IPS-18a (cell line): Measurements from ENCODE around the gene GPRC5C.

Experiments
- H3K27ac ChIP-seq: one replicate; pipeline ENCODE4 v1.5.1; 2013; ENCODE audit warnings: low read length
- H3K27me3 ChIP-seq: one replicate; pipeline ENCODE4 v1.6.1; 2013; ENCODE audit warnings: mild to moderate bottlenecking, low read length; ENCODE audit not compliant: control insufficient read depth, insufficient read depth
- H3K36me3 ChIP-seq: one replicate; pipeline ENCODE4 v1.6.1; 2013; ENCODE audit warnings: low read depth, low read length; ENCODE audit not compliant: control insufficient read depth
- H3K4me1 ChIP-seq: one replicate; pipeline ENCODE4 v1.6.1; 2013; ENCODE audit warnings: low read depth, low read length; ENCODE audit not compliant: control insufficient read depth
- H3K4me3 ChIP-seq: one replicate; pipeline ENCODE4 v1.5.1; 2013; ENCODE audit warnings: low read length
- H3K9ac ChIP-seq: one replicate; pipeline ENCODE4 v1.6.1; 2013; ENCODE audit warnings: mild to moderate bottlenecking, low read length, moderate library complexity
- H3K9me3 ChIP-seq: one replicate; pipeline ENCODE4 v1.6.1; 2013; ENCODE audit warnings: low read depth, low read length; ENCODE audit not compliant: control insufficient read depth

GPRC5C gene

DNA sequence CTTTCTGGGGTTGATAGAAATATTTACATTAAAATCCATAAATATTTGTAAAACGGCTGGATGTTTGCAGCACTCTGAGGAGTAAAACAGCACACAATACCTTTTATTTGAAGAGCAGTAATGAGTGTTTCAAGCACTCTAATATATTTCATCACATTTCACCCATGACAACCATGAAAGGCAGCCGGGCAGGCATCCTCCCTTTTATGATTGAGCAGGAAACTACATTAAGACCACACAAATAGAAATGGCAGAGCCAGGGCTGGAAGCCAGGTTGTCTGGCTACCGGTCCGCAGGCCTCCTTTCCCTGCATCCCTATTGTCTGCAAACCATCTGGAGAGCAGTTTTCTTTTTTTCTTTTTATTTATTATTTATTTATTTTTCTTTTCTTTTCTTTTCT is 23.1 kb upstream of the GPRC5C start:
- no peaks in the 10 kb centered on the region for H3K9me3 ChIP-seq
- no peak overlapping the region for H3K27ac ChIP-seq

DNA sequence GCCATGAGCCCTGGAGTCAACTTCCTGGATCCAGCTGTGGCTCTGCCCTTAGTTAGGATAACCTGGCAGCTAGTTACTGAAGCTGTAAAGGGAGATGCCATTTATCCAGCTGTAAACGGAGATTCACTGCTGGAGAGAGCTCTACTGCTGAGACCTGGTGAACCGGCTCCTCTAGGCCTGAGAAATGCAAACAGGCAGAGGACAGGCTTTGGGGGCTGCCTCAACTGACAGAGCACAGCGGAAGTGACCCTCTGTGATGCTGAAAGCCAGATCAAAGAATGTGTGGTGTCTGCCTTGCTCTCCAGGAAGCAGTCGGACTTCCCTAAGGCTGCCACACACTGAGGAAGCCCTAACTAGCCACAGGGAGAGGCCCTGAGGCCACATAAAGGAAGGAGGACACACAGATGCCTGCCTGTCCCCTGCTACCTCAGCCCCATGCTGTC is 21.9 kb upstream of the GPRC5C start:
- Histone ChIP-seq H3K27ac (no peak overlapping the region), H3K4me3 (no peak overlapping the region), H3K4me1 (no peaks in the 10 kb centered on the region)

More for the DNA sequence above, 23.1 kb upstream of the GPRC5C start:
- Histone ChIP-seq H3K27me3 (no peaks in the 10 kb centered on the region), H3K9ac (no peak overlapping the region), H3K4me3 (no peak overlapping the region), H3K4me1 (peaks cover 11% of the 10 kb centered on the region), H3K36me3 (no peaks in the 10 kb centered on the region)

DNA sequence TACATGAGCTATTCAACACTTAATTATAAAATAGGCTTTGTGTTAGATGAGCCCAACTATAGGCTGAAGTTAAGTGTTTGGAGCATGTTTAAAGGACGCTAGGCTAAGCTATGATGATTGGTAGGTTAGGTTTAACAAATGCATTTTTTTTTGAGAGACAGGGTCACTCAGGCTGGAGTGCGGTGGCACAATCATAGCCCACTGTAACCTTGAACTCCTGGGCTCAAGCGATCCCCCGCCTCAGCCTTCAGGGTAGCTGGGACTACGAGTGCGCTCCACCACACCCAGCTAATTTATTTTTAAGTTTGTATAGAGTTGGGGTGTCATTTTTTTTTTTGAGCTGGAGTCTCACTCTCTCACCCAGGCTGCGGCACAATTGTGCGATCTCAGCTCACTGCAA is 19.3 kb upstream of the GPRC5C start:
- no peaks in the 10 kb centered on the region for H3K9me3 ChIP-seq
- H3K4me3 ChIP-seq, result no peak overlapping the region
- no peaks in the 10 kb centered on the region for H3K36me3 ChIP-seq
- H3K9ac ChIP-seq, result no peak overlapping the region
- H3K27ac ChIP-seq, result no peak overlapping the region
- no peaks in the 10 kb centered on the region for H3K4me1 ChIP-seq
- no peaks in the 10 kb centered on the region for H3K27me3 ChIP-seq

More for the DNA sequence above, 21.9 kb upstream of the GPRC5C start:
- no peaks in the 10 kb centered on the region for H3K9me3 ChIP-seq
- no peaks in the 10 kb centered on the region for H3K36me3 ChIP-seq
- H3K27me3 ChIP-seq, result no peaks in the 10 kb centered on the region
- no peak overlapping the region for H3K9ac ChIP-seq

DNA sequence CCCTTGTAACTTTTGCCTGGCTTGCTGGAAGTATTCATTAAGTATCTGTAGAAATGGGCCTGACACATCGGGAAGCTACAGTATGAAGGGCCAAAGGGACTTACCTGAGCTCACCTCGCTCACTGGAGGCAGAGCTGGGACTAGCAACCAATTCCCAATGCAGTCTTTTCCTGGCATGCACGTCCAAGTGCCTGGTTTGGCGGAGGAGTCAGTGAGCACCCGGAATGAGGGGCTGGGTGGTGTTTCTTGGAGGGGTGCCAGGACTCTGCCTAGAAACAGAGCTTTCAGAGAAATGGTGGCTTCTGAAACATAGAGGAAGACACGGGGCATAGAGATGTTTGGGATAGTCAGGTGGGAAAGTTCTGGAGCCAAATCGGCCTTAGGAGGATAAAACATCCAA is 18.4 kb upstream of the GPRC5C start:
- Histone ChIP-seq H3K9ac (no peak overlapping the region), H3K9me3 (no peaks in the 10 kb centered on the region), H3K27ac (no peak overlapping the region), H3K36me3 (no peaks in the 10 kb centered on the region), H3K4me3 (no peak overlapping the region), H3K4me1 (no peaks in the 10 kb centered on the region), H3K27me3 (no peaks in the 10 kb centered on the region)

DNA sequence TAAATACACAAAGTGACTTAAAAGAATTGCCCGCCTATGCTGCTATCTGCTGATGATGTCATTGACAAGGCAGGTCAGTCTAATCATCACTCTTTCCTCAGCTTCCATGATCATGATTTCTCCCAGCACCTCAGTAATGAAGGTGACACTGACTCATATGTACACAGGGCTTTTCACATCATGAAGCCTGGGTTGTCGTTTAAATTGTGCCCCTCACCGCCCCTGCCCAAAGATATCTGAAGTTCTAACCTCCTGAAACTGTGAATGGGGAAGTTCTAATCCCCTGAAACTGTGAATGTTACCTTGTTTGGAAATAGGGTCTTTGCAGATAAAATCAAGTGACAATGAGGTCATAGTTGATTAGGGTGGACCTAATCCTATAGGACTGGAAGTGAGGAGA is 17.4 kb upstream of the GPRC5C start:
- Histone ChIP-seq H3K9ac (no peak overlapping the region), H3K27ac (no peak overlapping the region), H3K4me3 (no peak overlapping the region), H3K4me1 (no peaks in the 10 kb centered on the region), H3K36me3 (no peaks in the 10 kb centered on the region), H3K27me3 (no peaks in the 10 kb centered on the region), H3K9me3 (no peaks in the 10 kb centered on the region)

DNA sequence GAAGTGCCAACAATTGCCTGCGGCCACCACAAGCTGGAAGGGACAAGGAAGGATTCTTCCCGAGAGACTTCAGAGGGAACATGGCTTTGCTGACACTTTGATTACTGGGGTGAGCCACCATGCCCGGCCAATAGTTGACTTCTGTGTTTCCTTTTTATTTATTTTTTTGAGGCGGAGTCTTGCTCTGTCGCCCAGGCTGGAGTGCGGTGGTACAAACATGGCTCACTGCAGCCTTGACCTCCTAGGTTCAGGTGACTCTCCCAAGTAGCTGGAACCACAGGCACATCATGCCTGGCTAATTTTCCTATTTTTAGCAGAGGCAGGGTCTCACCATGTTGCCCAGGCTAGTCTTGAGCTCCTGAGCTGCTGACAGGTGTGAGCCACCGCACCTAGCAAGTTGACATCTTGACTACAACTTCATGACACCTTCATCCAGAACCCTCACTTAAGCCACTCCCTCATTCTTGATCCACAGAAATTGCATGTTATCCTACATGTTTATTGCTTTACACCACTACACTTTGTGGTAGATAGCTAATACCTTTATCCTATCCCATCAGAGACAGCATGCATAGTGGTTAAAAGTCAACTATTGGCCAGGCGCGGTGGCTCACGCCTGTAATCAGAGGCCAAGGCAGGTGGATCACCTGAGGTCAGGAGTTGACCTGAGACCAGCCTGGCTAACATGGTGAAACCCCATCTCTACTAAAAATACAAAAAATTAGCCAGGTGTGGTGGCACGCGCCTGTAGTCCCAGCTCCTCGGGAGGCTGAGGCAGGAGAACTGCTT is 16.1 kb upstream of the GPRC5C start:
- Histone ChIP-seq H3K27me3 (no peaks in the 10 kb centered on the region), H3K9ac (no peak overlapping the region), H3K4me1 (no peaks in the 10 kb centered on the region), H3K9me3 (no peaks in the 10 kb centered on the region), H3K4me3 (no peak overlapping the region), H3K36me3 (no peaks in the 10 kb centered on the region), H3K27ac (no peak overlapping the region)

DNA sequence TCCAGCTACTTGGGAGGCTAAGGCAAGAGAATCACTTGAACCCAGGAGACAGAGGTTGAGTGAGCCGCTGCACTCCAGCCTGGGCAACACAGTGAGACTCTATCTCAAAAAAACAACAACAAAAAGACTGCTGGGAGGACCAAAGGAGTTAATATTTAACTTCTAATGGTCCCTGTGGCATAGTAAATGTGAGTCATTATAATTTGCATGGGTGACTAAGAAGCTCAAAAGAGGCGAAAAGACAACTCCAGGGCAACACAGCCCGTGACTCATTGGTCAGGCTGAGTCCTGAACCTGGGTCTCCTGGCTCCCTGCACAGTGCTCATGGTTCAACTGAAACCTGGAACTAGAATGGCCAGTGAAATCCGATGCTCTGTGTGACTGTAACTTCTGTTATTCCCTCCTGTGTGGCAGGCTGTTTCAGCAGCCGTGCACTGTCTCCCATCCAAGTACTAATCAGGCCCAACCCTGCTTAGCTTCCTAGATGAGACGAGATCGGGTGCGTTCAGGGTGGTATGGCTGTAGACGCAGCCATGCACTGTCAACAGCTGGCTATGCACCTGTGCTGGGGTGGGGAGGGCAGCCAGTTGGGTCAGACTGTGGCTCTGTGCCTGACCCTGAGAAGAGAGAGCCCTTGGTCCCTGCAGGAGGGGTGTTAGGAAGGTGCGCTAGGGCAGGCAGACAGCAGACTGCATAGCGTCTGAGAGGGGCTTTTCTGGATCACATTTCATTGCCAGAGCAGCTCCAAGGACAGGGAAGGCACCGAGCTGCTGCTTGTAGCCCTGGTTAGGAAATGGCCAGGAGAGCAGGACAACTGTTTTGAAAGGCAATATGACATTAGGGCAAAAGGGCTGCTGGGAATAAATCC is 14.5 kb upstream of the GPRC5C start:
- Histone ChIP-seq H3K9me3 (no peaks in the 10 kb centered on the region), H3K4me3 (no peak overlapping the region), H3K27me3 (no peaks in the 10 kb centered on the region), H3K4me1 (no peaks in the 10 kb centered on the region), H3K36me3 (no peaks in the 10 kb centered on the region), H3K9ac (no peak overlapping the region), H3K27ac (no peak overlapping the region)

DNA sequence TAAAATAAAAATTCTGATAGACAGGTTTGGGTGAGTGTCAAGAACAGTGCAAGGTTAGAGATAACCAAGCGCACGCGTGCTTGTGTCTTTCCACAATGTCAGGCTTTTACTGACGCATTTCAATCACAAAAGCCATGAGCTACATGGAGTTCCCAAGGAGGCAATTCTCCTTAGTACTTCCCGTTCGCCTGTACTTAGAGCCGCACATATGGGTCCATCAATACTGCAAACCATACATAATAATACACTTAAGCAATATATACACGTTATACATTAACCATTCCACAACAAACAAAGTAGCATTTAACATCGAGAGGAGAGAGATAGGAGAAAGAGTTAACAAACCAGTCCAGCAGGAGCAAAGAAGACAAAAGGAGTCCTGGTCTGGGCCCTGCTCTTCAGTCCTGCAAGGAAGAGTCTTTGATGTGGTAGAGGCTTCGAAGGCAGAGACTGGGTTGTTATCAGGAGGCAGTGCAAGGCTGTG is 11.9 kb upstream of the GPRC5C start:
- Histone ChIP-seq H3K9me3 (no peaks in the 10 kb centered on the region), H3K4me1 (no peaks in the 10 kb centered on the region), H3K4me3 (no peak overlapping the region), H3K27ac (no peak overlapping the region), H3K27me3 (no peaks in the 10 kb centered on the region), H3K9ac (no peak overlapping the region), H3K36me3 (no peaks in the 10 kb centered on the region)

DNA sequence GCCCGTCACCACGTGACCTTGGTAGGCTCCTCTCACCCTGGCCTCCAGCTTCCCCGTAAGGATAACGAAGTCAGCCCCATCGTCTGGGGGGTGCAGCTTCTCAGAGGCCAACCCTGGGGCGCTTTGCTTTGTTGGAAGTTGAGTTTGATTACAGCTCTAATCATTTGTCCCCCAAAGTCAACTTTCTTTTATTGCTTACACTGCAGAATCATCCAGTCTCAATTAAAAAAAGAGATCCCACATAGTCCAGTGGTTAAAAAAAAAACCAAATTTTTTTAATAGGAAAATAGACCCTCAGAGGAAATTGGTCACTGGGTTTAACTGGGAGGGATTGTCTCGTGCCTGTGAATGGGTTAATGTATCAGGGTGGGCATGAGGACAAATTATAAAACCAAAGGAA is 7.8 kb upstream of the GPRC5C start:
- no peak overlapping the region for H3K27ac ChIP-seq
- H3K4me1 ChIP-seq, result peaks cover 13% of the 10 kb centered on the region
- no peaks in the 10 kb centered on the region for H3K36me3 ChIP-seq

DNA sequence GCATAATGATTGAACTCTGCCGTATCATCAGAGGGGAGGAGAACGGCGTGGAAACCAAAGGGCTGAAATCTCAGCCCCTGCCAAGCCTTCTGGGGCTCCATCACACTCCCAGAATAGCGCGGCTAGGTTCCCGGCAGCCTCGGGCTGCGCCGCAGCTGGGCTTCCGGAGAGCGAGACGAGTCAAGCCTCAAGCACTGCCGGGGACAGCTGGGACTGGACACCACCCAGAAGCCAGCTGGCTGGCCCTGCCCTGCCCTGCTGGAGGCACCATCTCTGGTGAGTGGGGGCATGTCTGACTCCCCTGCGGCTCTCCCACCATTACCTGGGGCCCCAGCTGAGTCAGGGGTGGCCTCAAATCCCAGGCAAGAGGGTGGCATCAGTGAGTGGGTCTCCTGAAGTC is 7.2 kb upstream of the GPRC5C start:
- H3K27ac ChIP-seq, result no peak overlapping the region
- H3K36me3 ChIP-seq, result no peaks in the 10 kb centered on the region
- no peak overlapping the region for H3K9ac ChIP-seq
- peaks cover 15% of the 10 kb centered on the region for H3K4me1 ChIP-seq
- no peak overlapping the region for H3K4me3 ChIP-seq
- H3K9me3 ChIP-seq, result no peaks in the 10 kb centered on the region
- H3K27me3 ChIP-seq, result peaks cover 4% of the 10 kb centered on the region

More for the DNA sequence above, 7.8 kb upstream of the GPRC5C start:
- H3K9ac ChIP-seq, result no peak overlapping the region
- H3K4me3 ChIP-seq, result no peak overlapping the region
- H3K9me3 ChIP-seq, result no peaks in the 10 kb centered on the region
- H3K27me3 ChIP-seq, result no peaks in the 10 kb centered on the region

DNA sequence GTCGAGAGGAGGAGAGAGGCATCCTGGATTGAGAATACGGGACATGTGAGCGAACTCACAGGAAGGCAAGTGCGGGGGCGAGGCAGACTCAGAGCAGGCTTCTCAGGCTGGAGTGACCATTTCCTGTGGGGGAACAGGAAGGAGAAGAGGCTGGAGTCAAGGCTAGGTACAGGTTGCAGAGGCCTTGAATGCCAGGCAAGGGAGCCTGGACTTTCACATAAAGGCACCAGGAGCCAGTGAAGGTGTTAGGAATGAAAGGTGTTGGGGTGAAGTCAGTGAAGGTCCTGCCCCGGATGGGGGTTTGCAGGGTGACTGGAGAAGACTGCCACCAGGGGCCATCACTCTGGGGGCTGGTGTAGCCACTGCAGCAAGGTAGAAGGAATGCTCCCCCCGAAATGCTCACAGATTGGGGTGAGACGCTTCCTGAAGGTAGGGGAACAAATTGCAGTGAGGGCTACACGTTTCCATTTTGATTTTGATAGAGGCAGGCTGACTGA is 5.3 kb upstream of the GPRC5C start:
- H3K36me3 ChIP-seq, result no peaks in the 10 kb centered on the region
- no peak overlapping the region for H3K9ac ChIP-seq
- no peaks in the 10 kb centered on the region for H3K9me3 ChIP-seq
- H3K27ac ChIP-seq, result no peak overlapping the region
- peaks cover 22% of the 10 kb centered on the region for H3K27me3 ChIP-seq
- H3K4me3 ChIP-seq, result no peak overlapping the region
- H3K4me1 ChIP-seq, result peaks cover 23% of the 10 kb centered on the region
